GM23338 (cell line): Measurements from ENCODE around the gene KIAA1755. TPM values are rescaled to one million over a fixed set of nuclear protein-coding genes. Genes with fewer than 3 reads are reported as not detected.

Experiments used
- ATAC-seq: fragments of 200-7000 bp; cut with Tn5 transposase; 3 replicates; pipeline ENCODE4 v1.9.1; 2020
- DNase-seq: peaks from one replicate; pipeline ENCODE4 v3.0.0-alpha.2; 2015; ENCODE audit warnings: low spot score
- H2AFZ ChIP-seq: fragments of 200-600 bp; sonication (generic); 2 replicates; pipeline ENCODE4 v1.8.0; 2016; ENCODE audit warnings: antibody characterized with exemption, mild to moderate bottlenecking, moderate library complexity
- H3F3A ChIP-seq: fragments of 200-600 bp; sonication (generic); replicated peaks from 2 replicates; pipeline ENCODE4 v1.8.0; 2017; ENCODE audit warnings: antibody characterized with exemption, mixed run types, low read depth
- H3K27ac ChIP-seq: fragments of 200-600 bp; sonication (generic); 2 replicates; pipeline ENCODE4 v1.6.1; 2016; ENCODE audit warnings: low read depth
- H3K27me3 ChIP-seq: fragments of 200-600 bp; sonication (generic); 2 replicates; pipeline ENCODE4 v1.8.0; 2016; ENCODE audit warnings: mild to moderate bottlenecking, mixed run types, moderate library complexity; ENCODE audit not compliant: insufficient read depth
- H3K36me3 ChIP-seq: fragments of 200-600 bp; sonication (generic); 2 replicates; pipeline ENCODE4 v1.8.0; 2016; ENCODE audit warnings: mild to moderate bottlenecking; ENCODE audit not compliant: insufficient read depth
- H3K4me1 ChIP-seq: fragments of 200-600 bp; sonication (generic); 2 replicates; pipeline ENCODE4 v1.8.0; 2016; ENCODE audit warnings: mild to moderate bottlenecking, moderate library complexity; ENCODE audit not compliant: insufficient read depth
- H3K4me2 ChIP-seq: fragments of 200-600 bp; sonication (generic); 2 replicates; pipeline ENCODE4 v1.7.1; 2017; ENCODE audit warnings: mixed run types
- H3K4me3 ChIP-seq: fragments of 200-600 bp; sonication (generic); 2 replicates; pipeline ENCODE4 v1.6.1; 2016; ENCODE audit warnings: mixed run types
- H3K79me2 ChIP-seq: fragments of 200-600 bp; sonication (generic); replicated peaks from 2 replicates; pipeline ENCODE4 v1.8.0; 2017; ENCODE audit warnings: mild to moderate bottlenecking; ENCODE audit not compliant: insufficient read depth
- H3K9me2 ChIP-seq: fragments of 200-600 bp; sonication (generic); 2 replicates; pipeline ENCODE4 v1.8.0; 2017; ENCODE audit not compliant: insufficient read depth
- H4K20me1 ChIP-seq: fragments of 200-600 bp; sonication (generic); replicated peaks from 2 replicates; pipeline ENCODE4 v1.8.0; 2017; ENCODE audit warnings: mild to moderate bottlenecking; ENCODE audit not compliant: insufficient read depth
- H3K27ac Mint-ChIP-seq: 2 replicates; pipeline ENCODE4 v1.8.0; 2020; ENCODE audit warnings: inconsistent platforms, mild to moderate bottlenecking, moderate library complexity, mixed read lengths
- H3K27me3 Mint-ChIP-seq: 3 replicates; pipeline ENCODE4 v1.8.0; 2022; ENCODE audit warnings: low read depth, mild to moderate bottlenecking, moderate library complexity, mixed read lengths, inconsistent platforms; ENCODE audit not compliant: insufficient read depth, poor library complexity
- H3K36me3 Mint-ChIP-seq: 3 replicates; pipeline ENCODE4 v1.8.0; 2021; ENCODE audit warnings: low read depth, mild to moderate bottlenecking, inconsistent platforms, moderate library complexity, mixed read lengths
- H3K4me1 Mint-ChIP-seq: 3 replicates; pipeline ENCODE4 v1.8.0; 2020; ENCODE audit warnings: mild to moderate bottlenecking, inconsistent platforms, mixed read lengths
- H3K4me3 Mint-ChIP-seq: 3 replicates; pipeline ENCODE4 v1.8.0; 2021; ENCODE audit warnings: moderate library complexity, mild to moderate bottlenecking, inconsistent platforms, mixed read lengths
- H3K9me3 Mint-ChIP-seq: 3 replicates; pipeline ENCODE4 v1.8.0; 2020; ENCODE audit warnings: moderate library complexity, mild to moderate bottlenecking, inconsistent platforms, mixed read lengths
- CTCF ChIP-seq, 2 experiments: fragments of 200-600 bp in 1 of 2; sonication (generic) in 1 of 2; conservative IDR thresholded peaks; 2 replicates each; pipeline versions ENCODE4 v1.5.1 to v1.6.1; 2016 to 2017; ENCODE audit warnings: antibody characterized with exemption in 2 of 2, low read depth in 2 of 2, mild to moderate bottlenecking in 2 of 2, moderate library complexity in 1 of 2
- ETS1 ChIP-seq: IDR thresholded peaks from 2 replicates; pipeline ENCODE4 v1.6.1; 2016; ENCODE audit warnings: antibody characterized with exemption
- EZH2 ChIP-seq: fragments of 200-600 bp; sonication (generic); IDR thresholded peaks from one replicate; pipeline ENCODE4 v1.8.0; 2017; ENCODE audit warnings: antibody characterized with exemption, mild to moderate bottlenecking, low read depth; ENCODE audit not compliant: unreplicated experiment
- JUNB ChIP-seq: IDR thresholded peaks from one replicate; pipeline ENCODE4 v1.6.1; 2016; ENCODE audit warnings: antibody characterized with exemption; ENCODE audit not compliant: unreplicated experiment
- NANOG ChIP-seq: IDR thresholded peaks from 2 replicates; pipeline ENCODE4 v1.6.1; 2016; ENCODE audit warnings: antibody characterized with exemption, borderline replicate concordance
- ZNF114 ChIP-seq: fragments of 250-450 bp; sonication (Bioruptor Pico); IDR thresholded peaks from 2 replicates; pipeline ENCODE4 v1.5.0; 2020; ENCODE audit warnings: mild to moderate bottlenecking, moderate library complexity
- ZNF462 ChIP-seq: fragments of 250-450 bp; sonication (Bioruptor Pico); IDR thresholded peaks from 2 replicates; pipeline ENCODE4 v1.5.0; 2020; ENCODE audit warnings: mild to moderate bottlenecking, moderate library complexity
- polyA plus RNA-seq: library from polyadenylated mRNA; unstranded; fragments of >200 nt; fragmentation: Nextera tagmentation; extraction: Ambion mirVana; gene quantifications from 2 replicates; pipeline ENCODE4 v1.2.1, GENCODE V29; 2016
- total RNA-seq: library from RNA; depleted of rRNA; stranded (reverse); fragments of >200 nt; shearing (Covaris generic); gene quantifications from 2 replicates; pipeline ENCODE4 v1.2.3, GENCODE V29; 2014

The KIAA1755 gene
- total and polyA plus RNA-seq, 2 experiments from 2014 or later = 0.28 TPM; not detected in 1

GRCh38 chr20:38221119-38221589, 39.4 kb downstream of the KIAA1755 start:
- H4K20me1 ChIP-seq = no peaks in the 10 kb centered on the region
- H3K27me3 ChIP-seq = no peaks in the 10 kb centered on the region
- no peaks in the 10 kb centered on the region for H3K36me3 ChIP-seq
- no peaks in the 10 kb centered on the region for H3K9me2 ChIP-seq
- H3K27ac Mint-ChIP-seq = no peak overlapping the region
- peak overlapping the region; percentile 87; the same call in 1 of the 2 replicates for H2AFZ ChIP-seq
- H3K4me3 ChIP-seq = no peak overlapping the region
- H3K4me3 Mint-ChIP-seq = 0 out of 3 replicates have a peak overlapping the region, but pooled peaks have one; percentile 16
- H3K79me2 ChIP-seq = no peaks in the 10 kb centered on the region
- H3K4me1 ChIP-seq = no peaks in the 10 kb centered on the region
- H3K4me1 Mint-ChIP-seq = peaks cover 3% of the 10 kb centered on the region; the same call in 2 of the 3 replicates
- no peaks in the 10 kb centered on the region for H3F3A ChIP-seq
- H3K9me3 Mint-ChIP-seq = no peaks in the 10 kb centered on the region
- H3K36me3 Mint-ChIP-seq = no peaks in the 10 kb centered on the region
- TF ChIP-seq ETS1 = no peak
- peak; percentile 80 to 96 for TF ChIP-seq CTCF (conservative IDR thresholded peaks at IDR 0.05; ENCODE audit: low read depth in 2 of 2)
- no peak for TF ChIP-seq EZH2
- no peak for TF ChIP-seq NANOG
- DNase-seq (peak; percentile 88), ATAC-seq (peak; percentile 90)
- no peak overlapping the region for H3K27ac ChIP-seq
- peaks cover 7% of the 10 kb centered on the region for H3K27me3 Mint-ChIP-seq
- peak overlapping the region; percentile 60; the same call in 1 of the 2 replicates for H3K4me2 ChIP-seq

GRCh38 chr20:38220587-38221118, 39.9 kb downstream of the KIAA1755 start:
- no peaks in the 10 kb centered on the region for H3K9me2 ChIP-seq
- H3K79me2 ChIP-seq = no peaks in the 10 kb centered on the region
- peaks cover 3% of the 10 kb centered on the region; the same call in 2 of the 3 replicates for H3K4me1 Mint-ChIP-seq
- H3K4me3 Mint-ChIP-seq = 0 out of 3 replicates have a peak overlapping the region, but pooled peaks have one; percentile 16
- H3K36me3 ChIP-seq = no peaks in the 10 kb centered on the region
- peak overlapping the region; percentile 60; the same call in 1 of the 2 replicates for H3K4me2 ChIP-seq
- H3K9me3 Mint-ChIP-seq = no peaks in the 10 kb centered on the region
- H3K27me3 ChIP-seq = no peaks in the 10 kb centered on the region
- H3K27ac ChIP-seq = no peak overlapping the region
- peak overlapping the region; percentile 87; the same call in 1 of the 2 replicates for H2AFZ ChIP-seq
- no peaks in the 10 kb centered on the region for H3K4me1 ChIP-seq
- no peak overlapping the region for H3K27ac Mint-ChIP-seq
- no peaks in the 10 kb centered on the region for H4K20me1 ChIP-seq
- ATAC-seq (no peak), DNase-seq (no peak)
- H3K4me3 ChIP-seq = no peak overlapping the region
- peaks cover 7% of the 10 kb centered on the region for H3K27me3 Mint-ChIP-seq
- H3K36me3 Mint-ChIP-seq = no peaks in the 10 kb centered on the region
- no peaks in the 10 kb centered on the region for H3F3A ChIP-seq
- TF ChIP-seq ETS1 (no peak), ZNF462 (no peak), ZNF114 (CRISPR knock-in tag) (no peak), JUNB (no peak), CTCF (conservative IDR thresholded peaks at IDR 0.05; ENCODE audit: low read depth in 2 of 2) (no peak)
